ENCODE data around the gene SH3D21. TPM values are rescaled to one million over a fixed set of nuclear protein-coding genes. Genes with fewer than 3 reads are reported as not detected.

The SH3D21 gene
- total RNA-seq, 1 experiment from 2014 or later = 18.3 TPM

- Histone ChIP-seq H3K14ac (ENCODE audit: insufficient read depth, low read length) (no peak overlapping the region), H3K23me2 (ENCODE audit: insufficient read length, low read depth, low read length, poor library complexity, severe bottlenecking) (no peaks in the 10 kb centered on the region), H2BK120ac (ENCODE audit: low read depth, low read length, poor library complexity, severe bottlenecking) (no peak overlapping the region), H2BK15ac (ENCODE audit: low read depth, low read length) (no peak overlapping the region), H3K79me1 (ENCODE audit: insufficient read depth, low read depth, low read length, poor library complexity, severe bottlenecking) (peaks cover 2% of the 10 kb centered on the region), H3K4ac (ENCODE audit: low read depth, low read length) (no peak overlapping the region), H2AFZ (ENCODE audit: low read length) (no peak overlapping the region), H3K4me1 (ENCODE audit: insufficient read depth, low read length) (no peaks in the 10 kb centered on the region), H3K56ac (ENCODE audit: insufficient read length, low read depth, low read length) (no peak overlapping the region), H3K23ac (ENCODE audit: insufficient read length, low read depth, low read length) (no peak overlapping the region), H2BK12ac (ENCODE audit: insufficient read length, low read depth, low read length) (no peak overlapping the region), H3T11ph (ENCODE audit: low read length) (no peak overlapping the region), H4K8ac (replicated peaks; ENCODE audit: insufficient read length, low read depth, low read length) (no peak overlapping the region), H2BK20ac (ENCODE audit: low read depth, low read length, poor library complexity, severe bottlenecking) (no peak overlapping the region), H3K27ac (ENCODE audit: insufficient read length, low read depth, low read length) (no peak overlapping the region), H2AK5ac (ENCODE audit: insufficient read length, low read length) (no peak overlapping the region), H3K27me3 (ENCODE audit: insufficient read depth, low read length) (no peaks in the 10 kb centered on the region), H3K79me2 (ENCODE audit: insufficient read depth, low read length) (peaks cover 4% of the 10 kb centered on the region; the same call in 1 of the 2 replicates), H2BK5ac (ENCODE audit: insufficient read length, low read length) (no peak overlapping the region), H4K20me1 (ENCODE audit: control insufficient read depth, insufficient read depth, insufficient read length) (no peaks in the 10 kb centered on the region), H3K9ac (ENCODE audit: extremely low read depth, insufficient read length, low read length) (no peak overlapping the region), H4K91ac (ENCODE audit: insufficient read length, low read depth, low read length) (no peak overlapping the region), H4K5ac (ENCODE audit: insufficient read length, low read depth, low read length) (no peak overlapping the region), H3K4me2 (ENCODE audit: insufficient read depth, insufficient read length, low read length) (no peak overlapping the region), H3K9me3 (ENCODE audit: control insufficient read depth, low read depth, low read length) (no peaks in the 10 kb centered on the region), H3K18ac (ENCODE audit: insufficient read length, low read depth, low read length) (no peak overlapping the region)
- Mint-ChIP-seq H3K4me1 (no peaks in the 10 kb centered on the region), H3K27ac (no peak overlapping the region), H3K9me3 (no peaks in the 10 kb centered on the region), H3K27me3 (ENCODE audit: low read depth) (no peaks in the 10 kb centered on the region), H3K4me3 (no peak overlapping the region), H3K36me3 (ENCODE audit: insufficient read depth in 1 of 3, low read depth in 3 of 3) (peaks cover 13 to 60% (median 41%) of the 10 kb centered on the region in 3 experiments; a peak in 6 of 7 replicates)
- WGBS (ENCODE audit: extremely low coverage, insufficient read length, low lambda C conversion rate) = no CpG with 5 or more reads among the region's 6 CpGs
- DNase-seq = no peak
- TF ChIP-seq, protein P1, sequence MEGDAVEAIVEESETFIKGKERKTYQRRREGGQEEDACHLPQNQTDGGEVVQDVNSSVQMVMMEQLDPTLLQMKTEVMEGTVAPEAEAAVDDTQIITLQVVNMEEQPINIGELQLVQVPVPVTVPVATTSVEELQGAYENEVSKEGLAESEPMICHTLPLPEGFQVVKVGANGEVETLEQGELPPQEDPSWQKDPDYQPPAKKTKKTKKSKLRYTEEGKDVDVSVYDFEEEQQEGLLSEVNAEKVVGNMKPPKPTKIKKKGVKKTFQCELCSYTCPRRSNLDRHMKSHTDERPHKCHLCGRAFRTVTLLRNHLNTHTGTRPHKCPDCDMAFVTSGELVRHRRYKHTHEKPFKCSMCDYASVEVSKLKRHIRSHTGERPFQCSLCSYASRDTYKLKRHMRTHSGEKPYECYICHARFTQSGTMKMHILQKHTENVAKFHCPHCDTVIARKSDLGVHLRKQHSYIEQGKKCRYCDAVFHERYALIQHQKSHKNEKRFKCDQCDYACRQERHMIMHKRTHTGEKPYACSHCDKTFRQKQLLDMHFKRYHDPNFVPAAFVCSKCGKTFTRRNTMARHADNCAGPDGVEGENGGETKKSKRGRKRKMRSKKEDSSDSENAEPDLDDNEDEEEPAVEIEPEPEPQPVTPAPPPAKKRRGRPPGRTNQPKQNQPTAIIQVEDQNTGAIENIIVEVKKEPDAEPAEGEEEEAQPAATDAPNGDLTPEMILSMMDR (conservative IDR thresholded peaks at IDR 0.05) = no peak
Measured at GRCh38 chr1:36268981-36269380, 37.2 kb upstream of the SH3D21 start.

Measured in H9 (cell line).